SU-DHL-6 (cell line): Measurements from ENCODE around the gene HS3ST6.

ENCODE experiments used
- H2AFZ ChIP-seq: fragments of 200-600 bp; sonication (generic); 2 replicates; pipeline ENCODE4 v1.6.1; 2014; ENCODE audit warnings: low read depth, mild to moderate bottlenecking, moderate library complexity, mixed read lengths, antibody characterized with exemption, low read length; ENCODE audit not compliant: severe bottlenecking
- H3F3A ChIP-seq: fragments of 200-600 bp; shearing (Covaris generic); 2 replicates; pipeline ENCODE4 v1.6.0; 2016; ENCODE audit warnings: antibody characterized with exemption, mild to moderate bottlenecking; ENCODE audit not compliant: insufficient read depth
- H3K27ac ChIP-seq: fragments of 200-600 bp; sonication (generic); 2 replicates; pipeline ENCODE4 v1.5.1; 2016; ENCODE audit warnings: low read depth, mild to moderate bottlenecking, low read length, moderate library complexity, mixed read lengths
- H3K27me3 ChIP-seq: fragments of 200-600 bp; sonication (generic), shearing (Covaris generic); 2 replicates; pipeline ENCODE4 v1.6.0; 2014; ENCODE audit warnings: mild to moderate bottlenecking, low read length
- H3K36me3 ChIP-seq: fragments of 200-600 bp; sonication (generic); 2 replicates; pipeline ENCODE4 v1.6.1; 2014; ENCODE audit warnings: mild to moderate bottlenecking, low read length, mixed read lengths
- H3K4me2 ChIP-seq: fragments of 300-600, 200-600 bp; shearing (Covaris generic), sonication (generic); 2 replicates; pipeline ENCODE4 v1.6.0; 2014; ENCODE audit warnings: low read length, low read depth, mild to moderate bottlenecking; ENCODE audit not compliant: poor library complexity, severe bottlenecking
- H3K4me3 ChIP-seq: fragments of 200-600 bp; sonication (generic); 2 replicates; pipeline ENCODE4 v1.5.1; 2014; ENCODE audit warnings: antibody characterized with exemption, low read length, mild to moderate bottlenecking, mixed read lengths; ENCODE audit not compliant: insufficient read depth, poor library complexity, severe bottlenecking
- H3K79me2 ChIP-seq: fragments of 200-600 bp; sonication (generic); 2 replicates; pipeline ENCODE4 v1.6.1; 2014; ENCODE audit warnings: mild to moderate bottlenecking, low read length, moderate library complexity; ENCODE audit not compliant: insufficient read depth
- H3K9ac ChIP-seq: fragments of 200-600 bp; sonication (generic); 2 replicates; pipeline ENCODE4 v1.7.0; 2014; ENCODE audit warnings: mild to moderate bottlenecking, low read length
- H3K9me2 ChIP-seq: fragments of 200-600 bp; sonication (generic); replicated peaks from 2 replicates; pipeline ENCODE4 v1.6.1; 2014; ENCODE audit warnings: low read length; ENCODE audit not compliant: insufficient read depth
- H3K9me3 ChIP-seq: fragments of 200-600 bp; sonication (generic); 2 replicates; pipeline ENCODE4 v1.6.1; 2014; ENCODE audit warnings: low read length, mixed read lengths; ENCODE audit not compliant: insufficient read depth
- H4K20me1 ChIP-seq: fragments of 200-600 bp; sonication (generic); 2 replicates; pipeline ENCODE4 v1.6.1; 2014; ENCODE audit warnings: low read depth, mild to moderate bottlenecking, antibody characterized with exemption, low read length, moderate library complexity, mixed read lengths
- EZH2phosphoT487 ChIP-seq: fragments of 200-600 bp; sonication (generic), shearing (Covaris generic); conservative IDR thresholded peaks from 2 replicates; pipeline ENCODE4 v1.6.1; 2018; ENCODE audit warnings: mild to moderate bottlenecking, antibody characterized with exemption, low read length, moderate library complexity, mixed read lengths
- TF ChIP-seq, protein P1 (sequence below): fragments of 200-600 bp; sonication (generic); IDR thresholded peaks from one replicate; pipeline ENCODE4 v1.5.1; 2017; ENCODE audit warnings: antibody characterized with exemption, mild to moderate bottlenecking, low read length, moderate library complexity; ENCODE audit not compliant: insufficient read depth, poor library complexity, severe bottlenecking

HS3ST6 gene

GRCh38 chr16:1895068-1895467, 23.1 kb downstream of the HS3ST6 start:
- Histone ChIP-seq H4K20me1 (no peaks in the 10 kb centered on the region), H2AFZ (no peak overlapping the region), H3K9ac (no peak overlapping the region), H3K4me3 (no peak overlapping the region), H3K9me2 (no peaks in the 10 kb centered on the region), H3K4me2 (no peak overlapping the region), H3K27ac (no peak overlapping the region), H3K27me3 (no peaks in the 10 kb centered on the region), H3K36me3 (no peaks in the 10 kb centered on the region), H3K9me3 (no peaks in the 10 kb centered on the region), H3F3A (no peaks in the 10 kb centered on the region), H3K79me2 (no peaks in the 10 kb centered on the region)
- TF ChIP-seq, protein P1, sequence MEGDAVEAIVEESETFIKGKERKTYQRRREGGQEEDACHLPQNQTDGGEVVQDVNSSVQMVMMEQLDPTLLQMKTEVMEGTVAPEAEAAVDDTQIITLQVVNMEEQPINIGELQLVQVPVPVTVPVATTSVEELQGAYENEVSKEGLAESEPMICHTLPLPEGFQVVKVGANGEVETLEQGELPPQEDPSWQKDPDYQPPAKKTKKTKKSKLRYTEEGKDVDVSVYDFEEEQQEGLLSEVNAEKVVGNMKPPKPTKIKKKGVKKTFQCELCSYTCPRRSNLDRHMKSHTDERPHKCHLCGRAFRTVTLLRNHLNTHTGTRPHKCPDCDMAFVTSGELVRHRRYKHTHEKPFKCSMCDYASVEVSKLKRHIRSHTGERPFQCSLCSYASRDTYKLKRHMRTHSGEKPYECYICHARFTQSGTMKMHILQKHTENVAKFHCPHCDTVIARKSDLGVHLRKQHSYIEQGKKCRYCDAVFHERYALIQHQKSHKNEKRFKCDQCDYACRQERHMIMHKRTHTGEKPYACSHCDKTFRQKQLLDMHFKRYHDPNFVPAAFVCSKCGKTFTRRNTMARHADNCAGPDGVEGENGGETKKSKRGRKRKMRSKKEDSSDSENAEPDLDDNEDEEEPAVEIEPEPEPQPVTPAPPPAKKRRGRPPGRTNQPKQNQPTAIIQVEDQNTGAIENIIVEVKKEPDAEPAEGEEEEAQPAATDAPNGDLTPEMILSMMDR = no peak
- no peak for TF ChIP-seq EZH2phosphoT487

DNA sequence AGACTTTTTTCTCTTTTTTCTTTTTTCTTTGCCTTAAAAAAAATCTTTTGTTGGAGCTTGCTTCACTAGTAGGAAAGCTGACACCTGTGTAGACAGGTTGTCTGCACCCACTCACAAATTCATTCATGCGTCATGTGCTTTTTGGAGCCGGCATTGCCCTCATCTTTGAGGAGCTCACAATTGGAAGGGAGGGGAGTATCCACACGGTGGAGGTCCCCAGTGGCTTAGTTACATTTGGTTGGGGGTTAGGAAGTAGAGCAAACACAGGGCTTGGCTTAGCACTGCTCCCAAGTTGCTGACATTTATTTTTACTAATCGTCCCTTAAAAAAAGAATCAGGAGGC, 27.5 kb downstream of the HS3ST6 start:
- no peaks in the 10 kb centered on the region for H3F3A ChIP-seq
- H2AFZ ChIP-seq = no peak overlapping the region
- H3K4me3 ChIP-seq = no peak overlapping the region
- no peaks in the 10 kb centered on the region for H3K27me3 ChIP-seq
- no peaks in the 10 kb centered on the region for H3K9me3 ChIP-seq
- no peak for TF ChIP-seq EZH2phosphoT487
- TF ChIP-seq, protein P1 = no peak
- no peak overlapping the region for H3K27ac ChIP-seq
- H3K9ac ChIP-seq = no peak overlapping the region
- no peaks in the 10 kb centered on the region for H4K20me1 ChIP-seq
- no peaks in the 10 kb centered on the region for H3K36me3 ChIP-seq
- H3K4me2 ChIP-seq = no peak overlapping the region
- H3K79me2 ChIP-seq = no peaks in the 10 kb centered on the region
- H3K9me2 ChIP-seq = no peaks in the 10 kb centered on the region

DNA sequence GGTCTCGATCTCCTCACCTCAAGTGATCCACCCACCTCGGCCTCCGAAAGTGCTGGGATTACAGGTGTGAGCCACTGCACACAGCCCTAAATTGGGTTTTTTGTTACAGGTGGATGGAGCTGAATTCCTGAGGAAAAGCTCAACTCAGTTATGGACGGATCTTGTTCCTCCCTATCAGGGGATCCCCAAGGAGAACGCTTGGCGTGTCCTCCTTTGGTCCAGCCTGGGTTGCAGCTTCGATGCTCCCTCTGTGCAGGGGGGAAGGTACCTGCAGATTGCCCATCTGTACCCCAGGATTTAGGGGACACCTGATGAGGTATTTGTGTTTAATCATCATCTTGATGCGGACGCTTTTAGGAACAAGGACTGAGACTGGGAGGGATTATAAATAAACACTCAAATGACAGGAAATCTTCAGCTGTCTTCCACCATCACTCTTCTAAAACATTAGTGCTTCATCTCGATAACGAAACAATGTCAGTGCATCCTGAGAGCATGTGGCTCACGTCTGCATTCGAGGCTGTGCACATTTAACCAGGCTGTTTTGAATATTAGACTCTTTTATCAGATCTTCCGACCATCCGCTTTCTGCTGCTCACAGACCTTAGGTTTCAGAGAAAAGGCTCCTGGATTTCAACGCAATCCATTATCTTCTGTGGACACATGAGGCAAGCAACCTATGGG, 28.0 kb downstream of the HS3ST6 start:
- H3K4me2 ChIP-seq = no peak overlapping the region
- no peak overlapping the region for H2AFZ ChIP-seq
- no peaks in the 10 kb centered on the region for H3K36me3 ChIP-seq
- TF ChIP-seq, protein P1 = no peak
- no peak for TF ChIP-seq EZH2phosphoT487
- H3K79me2 ChIP-seq = no peaks in the 10 kb centered on the region
- no peaks in the 10 kb centered on the region for H3K27me3 ChIP-seq
- no peaks in the 10 kb centered on the region for H3F3A ChIP-seq
- no peaks in the 10 kb centered on the region for H3K9me2 ChIP-seq
- no peaks in the 10 kb centered on the region for H3K9me3 ChIP-seq
- H3K9ac ChIP-seq = no peak overlapping the region
- no peak overlapping the region for H3K4me3 ChIP-seq
- no peaks in the 10 kb centered on the region for H4K20me1 ChIP-seq
- no peak overlapping the region for H3K27ac ChIP-seq
